OCI-LY1 (cell line): Measurements from ENCODE around the gene USH1C.

Experiments used
- CTCF ChIP-seq: fragments of 200-600 bp; sonication (generic), shearing (Covaris generic); IDR thresholded peaks from 2 replicates; pipeline ENCODE4 v1.5.1; 2017; ENCODE audit warnings: mild to moderate bottlenecking, antibody characterized with exemption, low read length, moderate library complexity, mixed read lengths
- EZH2 ChIP-seq: fragments of 200-600 bp; sonication (generic), shearing (Covaris generic); IDR thresholded peaks from 2 replicates; pipeline ENCODE4 v1.8.0; 2017; ENCODE audit warnings: borderline replicate concordance, mixed run types, mild to moderate bottlenecking, antibody characterized with exemption, low read length, moderate library complexity, mixed read lengths

- TF ChIP-seq CTCF = no peak
- TF ChIP-seq EZH2 = no peak
Observed at GRCh38 chr11:17547051-17547577, 2.9 kb upstream of the USH1C start, which contains the start of gene OTOG.
